T-cell (primary cell): Measurements from ENCODE around the gene BMERB1. TPM values are rescaled to one million over a fixed set of nuclear protein-coding genes. Genes with fewer than 3 reads are reported as not detected.
"Not testable (repeated sequence)": the region's sequence is repeated elsewhere in the genome, so short reads cannot be mapped to it uniquely, and the experiment has no call there.

Experiments used
- ATAC-seq, 4 experiments: fragments of 200-7000 bp in 3 of 4; fragments of 150-1000 bp in 1 of 4; cut with Tn5 transposase; replicated peaks in 1 of 4; 1 replicate in 3 of 4; 2 replicates in 1 of 4; pipeline ENCODE4 v1.10.0; 2021; ENCODE audit warnings: moderate library complexity in 3 of 4, mild to moderate bottlenecking in 2 of 4, moderate number of reproducible peaks in 1 of 4
- CTCF ChIA-PET, 2 donors: fragments of 300-600 bp; sonication (Branson Sonifier 250); formaldehyde crosslinking; loops; one replicate each; lab custom pipeline; 2022; ENCODE audit warnings: antibody characterized with exemption in 2 of 2; lab: Charles Lee
- POLR2A ChIA-PET, 2 donors: fragments of 300-600 bp; sonication (Branson Sonifier 250); formaldehyde crosslinking; loops; one replicate each; lab custom pipeline; 2022; ENCODE audit warnings: antibody characterized with exemption in 2 of 2; lab: Charles Lee
- DNase-seq, 35 experiments: peaks; one replicate each; pipeline versions ENCODE4 v3.0.0 to v3.0.0-alpha.2; 2013 to 2023
- H3K27ac ChIP-seq: one replicate; pipeline ENCODE4 v1.5.1; 2013; ENCODE audit warnings: low read length
- H3K27me3 ChIP-seq, 2 experiments: replicated peaks in 1 of 2; 1 replicate in 1 of 2; 2 replicates in 1 of 2; pipeline versions ENCODE4 v1.6.1 to v1.7.0; 2013; ENCODE audit warnings: low read length in 1 of 2, mixed read lengths in 1 of 2; ENCODE audit not compliant: control insufficient read depth in 2 of 2, insufficient read depth in 2 of 2; ENCODE audit errors: extremely low read depth in 1 of 2
- H3K36me3 ChIP-seq, 2 donors: 1 replicate in 1 of 2; 2 replicates in 1 of 2; pipeline versions ENCODE4 v1.6.1 to v1.7.0; 2013; ENCODE audit warnings: low read length in 1 of 2; ENCODE audit not compliant: control insufficient read depth in 2 of 2, insufficient read depth in 1 of 2; ENCODE audit errors: extremely low read depth in 1 of 2
- H3K4me1 ChIP-seq, 2 experiments: 1 replicate in 1 of 2; 2 replicates in 1 of 2; pipeline versions ENCODE4 v1.6.1 to v1.7.0; 2013; ENCODE audit warnings: low read length in 2 of 2, mixed read lengths in 1 of 2; ENCODE audit not compliant: insufficient read depth in 2 of 2, control insufficient read depth in 1 of 2; ENCODE audit errors: extremely low read depth in 1 of 2
- H3K4me3 ChIP-seq, 2 donors: 1 replicate in 1 of 2; 2 replicates in 1 of 2; pipeline versions ENCODE4 v1.5.1 to v1.7.0; 2013; ENCODE audit warnings: mild to moderate bottlenecking in 2 of 2, low read length in 1 of 2, moderate library complexity in 1 of 2; ENCODE audit not compliant: control insufficient read depth in 1 of 2; ENCODE audit errors: extremely low read depth in 1 of 2
- H3K9me3 ChIP-seq: 2 replicates; pipeline ENCODE4 v1.7.0; 2013
- H3K27ac Mint-ChIP-seq, 2 donors: one replicate each; pipeline ENCODE4 v1.8.0; 2020 to 2021; ENCODE audit warnings: mild to moderate bottlenecking in 2 of 2, mixed read lengths in 2 of 2
- H3K27me3 Mint-ChIP-seq, 2 donors: one replicate each; pipeline ENCODE4 v1.8.0; 2021 to 2022; ENCODE audit warnings: mixed read lengths in 2 of 2
- H3K36me3 Mint-ChIP-seq: one replicate; pipeline ENCODE4 v1.8.0; 2021; ENCODE audit warnings: mixed read lengths
- H3K4me1 Mint-ChIP-seq, 3 donors: one replicate each; pipeline ENCODE4 v1.8.0; 2020 to 2022; ENCODE audit warnings: mixed read lengths in 3 of 3, mild to moderate bottlenecking in 1 of 3
- H3K4me3 Mint-ChIP-seq, 3 donors: one replicate each; pipeline ENCODE4 v1.8.0; 2020 to 2022; ENCODE audit warnings: mild to moderate bottlenecking in 3 of 3, mixed read lengths in 3 of 3, moderate library complexity in 3 of 3
- H3K9me3 Mint-ChIP-seq, 3 donors: one replicate each; pipeline ENCODE4 v1.8.0; 2020 to 2022; ENCODE audit warnings: mixed read lengths in 3 of 3
- WGBS: methylation state at CpG from one replicate; pipeline ENCODE4 v1.1.5; 2013; ENCODE audit warnings: missing lambda C conversion rate; ENCODE audit not compliant: insufficient coverage; 5-methylcytosine and 5-hydroxymethylcytosine counted together
- total RNA-seq, 35 experiments: library from RNA in 6 of 35; stranded (reverse) in 6 of 35; fragments of 120-200 nt in 1 of 35; gene quantifications; one replicate each; pipeline versions ENCODE4 v1.2.1 to v1.2.4 and lab custom pipeline; 2013 to 2026

The BMERB1 gene
- total RNA-seq, 5 donors from 2014 or later (not counting 1 experiment from before 2014, with no cell fraction given), result 2.1 to 9.6 (median 5.6) TPM

DNA sequence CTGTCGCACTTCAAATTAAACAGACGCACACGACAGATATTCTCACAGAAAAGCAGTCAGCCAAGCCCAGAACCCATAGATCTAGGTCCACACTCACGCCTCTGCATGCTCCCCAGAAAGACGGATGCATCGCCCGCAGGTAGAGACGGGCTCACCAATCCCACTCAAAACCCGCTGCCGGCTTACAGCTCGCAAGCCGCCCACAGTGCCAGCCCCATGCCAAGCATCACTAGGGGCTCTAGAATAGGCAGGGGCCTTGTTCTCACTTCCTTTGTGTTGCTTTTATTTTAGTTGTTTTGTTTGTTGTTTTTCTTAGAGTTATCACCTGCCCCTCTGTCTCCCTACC lies 336 bp upstream of the BMERB1 start:
- Mint-ChIP-seq H3K27ac (no peak overlapping the region), H3K4me1 (peaks cover 11 to 16% (median 11%) of the 10 kb centered on the region in 3 donors), H3K27me3 (peaks cover 21 to 24% of the 10 kb centered on the region in 2 donors), H3K9me3 (no peaks in the 10 kb centered on the region), H3K36me3 (no peaks in the 10 kb centered on the region), H3K4me3 (peak overlapping the region; percentile 72 to 75 (median 73))
- H3K27me3 ChIP-seq, result peaks cover 3 to 20% of the 10 kb centered on the region in 2 experiments
- no peaks in the 10 kb centered on the region for H3K9me3 ChIP-seq
- H3K4me1 ChIP-seq, result peaks cover 0 to 16% of the 10 kb centered on the region in 2 experiments
- no peak overlapping the region for H3K27ac ChIP-seq
- ATAC-seq (peak in 2 of 4 experiments; percentile 22 to 31), DNase-seq (no peak)
- POLR2A ChIA-PET, result no interaction called here
- peak overlapping the region in 1 of 2 donors; percentile 57 for H3K4me3 ChIP-seq
- no peaks in the 10 kb centered on the region for H3K36me3 ChIP-seq
- 41% methylated on average over 10 of the region's 12 CpGs for WGBS
- CTCF ChIA-PET, result no interaction called here

DNA sequence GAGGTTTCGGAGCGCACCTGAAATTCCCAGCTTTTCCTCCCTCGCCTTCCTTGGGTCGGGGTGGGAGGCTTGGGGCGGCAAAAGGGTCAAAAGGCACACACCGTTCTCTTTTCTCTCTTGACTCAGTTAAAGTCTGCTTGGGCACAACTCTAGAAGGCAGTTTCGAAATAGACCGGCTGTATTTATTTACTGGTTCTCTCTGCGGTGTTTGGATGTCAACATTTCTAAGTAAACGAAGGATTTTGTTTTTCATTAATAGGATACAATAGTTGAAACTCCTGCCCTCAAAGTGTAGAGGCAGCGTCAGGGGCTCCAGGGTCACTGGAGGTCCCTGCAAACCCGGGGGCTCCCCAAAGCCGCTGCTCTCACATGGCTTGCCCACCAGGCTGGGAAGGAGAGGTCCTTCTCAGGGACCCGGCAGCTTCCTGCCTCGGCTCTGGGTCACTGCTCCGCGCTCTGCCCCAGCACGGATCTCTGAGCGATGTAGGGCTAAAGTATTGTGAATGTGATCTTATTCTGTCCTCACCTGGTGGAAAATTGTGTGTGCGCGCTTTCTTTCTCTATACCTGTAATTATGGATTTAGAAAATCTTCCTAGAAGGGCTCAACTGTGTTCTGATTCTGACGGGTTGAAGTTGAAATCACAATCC lies 952 bp downstream of the BMERB1 start:
- CTCF ChIA-PET, result interaction anchor here in 1 of 2 donors (0.6 kb wide), 1 partner anchor 7 kb away, joined by 3 read pairs; no protein-coding TSS in a partner anchor
- Histone ChIP-seq H3K27ac (no peak overlapping the region), H3K36me3 (no peaks in the 10 kb centered on the region), H3K9me3 (no peaks in the 10 kb centered on the region), H3K27me3 (peaks cover 3 to 20% of the 10 kb centered on the region in 2 experiments), H3K4me3 (peak overlapping the region in 1 of 2 donors; percentile 57), H3K4me1 (peaks cover 0 to 16% of the 10 kb centered on the region in 2 experiments)
- H3K36me3 Mint-ChIP-seq, result no peaks in the 10 kb centered on the region
- POLR2A ChIA-PET, result interaction anchor here in 1 of 2 donors (0.6 kb wide), 1 partner anchor 415 kb away, joined by 4 read pairs; no protein-coding TSS in a partner anchor
- H3K4me1 Mint-ChIP-seq, result peaks cover 11 to 16% (median 11%) of the 10 kb centered on the region in 3 donors
- H3K27me3 Mint-ChIP-seq, result peaks cover 21 to 24% of the 10 kb centered on the region in 2 donors
- no peak for DNase-seq
- no peak for ATAC-seq
- peak overlapping the region; percentile 72 to 75 (median 73) for H3K4me3 Mint-ChIP-seq
- no peaks in the 10 kb centered on the region for H3K9me3 Mint-ChIP-seq
- no peak overlapping the region for H3K27ac Mint-ChIP-seq
- WGBS, result 8% methylated on average over 5 of the region's 22 CpGs

DNA sequence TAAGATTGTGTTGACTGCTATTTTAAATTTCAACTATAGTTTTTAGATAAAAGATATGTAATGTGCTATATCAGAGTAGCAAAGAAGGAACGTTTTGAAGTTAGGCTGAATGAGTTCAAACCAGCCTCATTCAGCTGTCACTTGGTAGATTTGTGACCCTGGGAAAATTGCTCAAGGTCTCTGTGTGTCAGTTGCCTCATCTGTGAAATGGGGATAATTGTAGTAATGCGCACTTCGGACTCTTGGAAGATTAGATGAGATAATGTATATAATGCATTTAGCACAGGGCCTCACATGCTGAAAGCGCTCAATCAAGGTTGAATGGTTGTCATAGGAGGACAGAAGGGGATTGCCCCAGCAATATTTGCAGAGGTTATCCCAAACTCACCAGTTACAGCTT lies 4.7 kb downstream of the BMERB1 start:
- POLR2A ChIA-PET, result no interaction called here
- Mint-ChIP-seq H3K9me3 (no peaks in the 10 kb centered on the region), H3K27ac (no peak overlapping the region), H3K27me3 (peaks cover 17 to 19% of the 10 kb centered on the region in 2 donors), H3K4me1 (peaks cover 11 to 12% (median 11%) of the 10 kb centered on the region in 3 donors), H3K4me3 (no peak overlapping the region), H3K36me3 (no peaks in the 10 kb centered on the region)
- CTCF ChIA-PET, result interaction anchor here in 1 of 2 donors (0.6 kb wide), 1 partner anchor 26 kb away, joined by 6 read pairs; no protein-coding TSS in a partner anchor
- DNase-seq, result no peak
- Histone ChIP-seq H3K4me1 (peaks cover 0 to 13% of the 10 kb centered on the region in 2 experiments), H3K4me3 (no peak overlapping the region), H3K9me3 (no peaks in the 10 kb centered on the region), H3K36me3 (no peaks in the 10 kb centered on the region), H3K27me3 (peaks cover 0 to 15% of the 10 kb centered on the region in 2 experiments), H3K27ac (no peak overlapping the region)
- no peak for ATAC-seq
- 38% methylated on average over 1 of the region's 4 CpGs for WGBS

DNA sequence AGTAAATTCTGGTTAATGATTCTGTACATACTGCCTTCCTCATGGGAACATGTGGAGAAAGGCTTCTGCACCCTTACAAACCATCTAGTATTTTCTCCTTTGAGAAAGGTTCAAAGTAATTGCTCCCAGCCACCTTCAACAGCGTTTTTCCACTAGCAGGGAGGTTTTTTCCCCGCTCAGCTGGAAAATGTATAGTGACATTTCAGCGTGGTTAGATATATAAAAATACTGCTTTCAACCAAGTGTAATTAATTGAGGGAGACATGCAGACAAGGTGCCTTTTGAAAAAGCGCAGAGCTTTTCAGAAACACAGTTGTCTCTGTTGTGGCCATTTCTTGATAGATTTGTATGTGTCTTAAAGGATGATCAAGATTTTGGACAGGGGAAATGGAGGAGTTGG lies 5.1 kb downstream of the BMERB1 start:
- CTCF ChIA-PET, result no interaction called here
- H3K27me3 Mint-ChIP-seq, result peaks cover 16% of the 10 kb centered on the region in 2 donors
- Histone ChIP-seq H3K4me1 (peaks cover 0 to 9% of the 10 kb centered on the region in 2 experiments), H3K9me3 (no peaks in the 10 kb centered on the region), H3K27me3 (peaks cover 0 to 10% of the 10 kb centered on the region in 2 experiments), H3K36me3 (no peaks in the 10 kb centered on the region), H3K27ac (no peak overlapping the region), H3K4me3 (no peak overlapping the region)
- DNase-seq (no peak), ATAC-seq (no peak)
- WGBS, result 100% methylated on average over 1 of the region's 4 CpGs
- no peaks in the 10 kb centered on the region for H3K36me3 Mint-ChIP-seq
- H3K27ac Mint-ChIP-seq, result no peak overlapping the region
- H3K4me1 Mint-ChIP-seq, result peaks cover 10 to 11% (median 11%) of the 10 kb centered on the region in 3 donors
- H3K4me3 Mint-ChIP-seq, result no peak overlapping the region
- POLR2A ChIA-PET, result no interaction called here
- H3K9me3 Mint-ChIP-seq, result no peaks in the 10 kb centered on the region

DNA sequence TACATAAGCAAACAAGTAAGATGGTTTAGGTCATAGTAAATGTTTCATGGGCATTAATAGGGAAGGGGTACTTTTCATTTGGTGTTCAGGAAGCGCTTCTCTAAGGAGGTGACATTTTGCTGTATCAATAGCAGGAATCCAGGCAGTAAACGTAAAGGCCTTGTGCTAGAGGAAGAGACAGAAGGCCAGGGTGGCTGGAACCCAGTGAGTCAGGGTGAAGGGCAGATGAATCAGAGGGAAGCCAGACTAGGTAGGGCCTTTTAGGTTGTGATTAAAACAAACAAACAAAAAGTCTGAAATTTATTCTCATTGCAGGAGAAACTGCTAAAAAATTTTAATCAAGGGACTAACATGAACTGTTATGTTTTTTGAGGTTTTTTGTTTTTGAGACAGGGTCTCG lies 6.5 kb downstream of the BMERB1 start:
- H3K27ac Mint-ChIP-seq, result no peak overlapping the region
- H3K9me3 Mint-ChIP-seq, result peaks cover 0 to 6% (median 5%) of the 10 kb centered on the region in 3 donors
- ATAC-seq (no peak), DNase-seq (no peak)
- POLR2A ChIA-PET, result no interaction called here
- H3K4me1 ChIP-seq, result no peaks in the 10 kb centered on the region
- CTCF ChIA-PET, result no interaction called here
- H3K36me3 ChIP-seq, result no peaks in the 10 kb centered on the region
- H3K36me3 Mint-ChIP-seq, result no peaks in the 10 kb centered on the region
- H3K27me3 ChIP-seq, result no peaks in the 10 kb centered on the region
- H3K27me3 Mint-ChIP-seq, result peaks cover 6 to 7% of the 10 kb centered on the region in 2 donors
- H3K27ac ChIP-seq, result no peak overlapping the region
- H3K4me3 Mint-ChIP-seq, result no peak overlapping the region
- WGBS, result 100% methylated on average over 1 of the region's 3 CpGs
- H3K9me3 ChIP-seq, result no peaks in the 10 kb centered on the region
- H3K4me1 Mint-ChIP-seq, result peaks cover 1 to 2% (median 1%) of the 10 kb centered on the region in 3 donors
- H3K4me3 ChIP-seq, result no peak overlapping the region

DNA sequence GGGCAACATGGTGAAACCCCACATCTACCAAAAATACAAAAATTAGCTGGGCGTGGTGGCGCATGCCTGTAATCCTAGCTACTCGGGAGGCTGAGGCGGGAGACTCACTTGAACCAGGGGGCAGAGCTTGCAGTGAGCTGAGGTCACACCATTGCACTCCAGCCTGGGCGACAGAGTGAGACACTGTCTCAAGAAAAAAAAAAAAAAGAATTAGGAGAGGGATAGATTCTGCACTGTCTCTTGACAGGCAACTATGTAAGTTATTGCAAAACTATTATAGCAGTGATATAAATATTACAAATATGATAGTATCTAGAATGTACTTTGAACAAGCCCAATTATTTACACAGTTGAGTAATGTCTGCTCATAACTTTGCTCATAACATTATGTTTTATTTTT lies 7.8 kb downstream of the BMERB1 start:
- H3K4me1 Mint-ChIP-seq, CTCF ChIA-PET, H3K9me3 Mint-ChIP-seq, H3K4me3 Mint-ChIP-seq, H3K27ac ChIP-seq, POLR2A ChIA-PET, H3K36me3 Mint-ChIP-seq, ATAC-seq, DNase-seq, H3K36me3 ChIP-seq, H3K4me1 ChIP-seq, H3K27me3 Mint-ChIP-seq, H3K4me3 ChIP-seq, H3K27ac Mint-ChIP-seq, H3K27me3 ChIP-seq, H3K9me3 ChIP-seq: not testable (repeated sequence)
- WGBS, result 100% methylated on average over 2 of the region's 5 CpGs
